ENCODE measurements around the gene ASTN2. TPM values are rescaled to one million over a fixed set of nuclear protein-coding genes. Genes with fewer than 3 reads are reported as not detected.

Gene ASTN2
- total RNA-seq, 3 donors from 2014 or later: 1.7 to 1.8 (median 1.7) TPM

DNA sequence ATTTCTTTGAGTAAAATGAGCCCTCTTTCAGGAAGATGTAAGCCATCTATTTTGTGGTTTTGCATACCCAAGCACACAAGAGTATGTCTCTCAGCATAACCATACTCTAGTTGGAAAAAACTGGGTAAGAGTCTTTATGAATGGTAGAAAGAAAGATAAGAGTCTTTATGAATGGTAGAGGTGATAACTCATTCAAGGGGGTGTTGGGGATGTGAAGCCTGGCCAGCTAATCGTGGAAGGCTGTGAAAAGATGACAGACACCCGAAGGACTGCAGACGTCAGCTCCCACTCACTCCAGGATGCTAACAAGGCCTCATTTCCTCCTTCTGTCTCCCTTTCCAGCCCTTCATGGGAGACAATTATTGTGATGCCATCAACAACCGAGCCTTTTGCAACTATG is 1032.8 kb downstream of the ASTN2 start:
- Mint-ChIP-seq H3K36me3 (ENCODE audit: insufficient read depth) (peaks cover 3% of the 10 kb centered on the region), H3K9me3 (no peaks in the 10 kb centered on the region), H3K4me3 (no peak overlapping the region), H3K4me1 (ENCODE audit: low read depth) (no peaks in the 10 kb centered on the region), H3K27me3 (ENCODE audit: low read depth) (no peaks in the 10 kb centered on the region)
- no peak for ATAC-seq
- no peak for DNase-seq

DNA sequence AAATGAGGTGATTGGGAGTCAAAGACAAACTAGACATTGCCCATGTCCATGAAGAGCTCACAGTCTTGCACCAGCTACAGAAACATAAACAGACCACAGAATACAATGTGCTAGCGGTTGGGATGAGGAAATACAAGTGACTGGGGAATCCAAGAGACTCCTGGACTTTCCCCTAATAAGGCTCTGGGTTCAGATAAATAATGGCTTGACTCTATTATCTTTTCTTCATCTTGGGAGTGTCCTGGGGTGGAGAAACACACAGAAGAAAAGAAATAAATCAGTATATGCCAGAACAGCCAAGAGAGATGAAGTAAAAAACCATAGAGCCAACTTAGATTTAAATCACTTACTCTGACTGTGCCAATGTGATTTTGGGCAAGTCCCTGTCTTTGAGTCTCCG is 1033.5 kb downstream of the ASTN2 start:
- Mint-ChIP-seq H3K4me3 (no peak overlapping the region), H3K9me3 (no peaks in the 10 kb centered on the region), H3K36me3 (ENCODE audit: insufficient read depth) (peaks cover 3% of the 10 kb centered on the region), H3K27me3 (ENCODE audit: low read depth) (no peaks in the 10 kb centered on the region), H3K4me1 (ENCODE audit: low read depth) (no peaks in the 10 kb centered on the region)
- DNase-seq: no peak
- ATAC-seq: no peak

DNA sequence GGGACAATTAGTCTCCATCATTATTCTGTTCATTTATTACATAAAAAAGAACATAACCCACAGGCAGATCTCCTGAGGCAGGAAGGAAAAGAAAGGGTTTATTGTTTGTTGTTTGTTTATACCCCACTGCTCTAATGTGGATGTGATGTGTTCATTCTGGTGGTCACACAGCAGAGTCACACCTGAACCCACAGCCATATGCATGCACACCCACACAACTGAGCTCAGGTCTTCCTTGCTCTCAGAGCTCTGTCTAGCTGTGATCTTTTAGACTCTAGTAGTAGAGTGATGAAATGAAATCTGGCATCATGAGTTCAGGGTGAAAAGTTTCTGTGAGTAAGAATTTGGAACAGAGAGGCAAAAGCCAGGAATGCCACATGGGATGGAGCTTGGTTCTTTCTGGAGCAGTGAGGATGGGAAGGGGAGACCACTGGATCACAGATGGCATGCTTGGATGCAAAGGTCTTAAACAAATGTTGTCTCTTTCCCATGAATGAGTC is 1034.3 kb downstream of the ASTN2 start:
- peaks cover under 1% of the 10 kb centered on the region for H3K36me3 Mint-ChIP-seq (ENCODE audit: insufficient read depth)
- H3K9me3 Mint-ChIP-seq: no peaks in the 10 kb centered on the region
- H3K4me1 Mint-ChIP-seq (ENCODE audit: low read depth): no peaks in the 10 kb centered on the region

DNA sequence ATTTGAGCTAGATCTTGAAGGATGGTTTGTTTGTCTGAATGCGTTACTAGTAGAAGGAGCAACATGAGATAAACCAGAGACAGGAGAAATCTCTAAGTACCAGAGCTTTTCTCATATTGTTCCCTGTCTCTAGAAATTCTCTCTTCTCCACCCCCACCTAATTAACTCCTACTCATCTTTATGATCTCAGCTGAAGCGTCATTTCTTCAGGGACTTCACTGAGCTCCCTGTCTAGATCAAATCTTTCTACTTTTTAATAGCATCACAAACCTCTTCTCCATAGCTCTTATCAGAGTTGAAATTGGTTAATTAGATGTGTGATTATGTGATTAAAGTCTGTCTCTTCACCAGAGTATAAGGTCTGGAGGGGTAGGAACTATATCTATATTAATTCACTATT is 1035.0 kb downstream of the ASTN2 start:
- Mint-ChIP-seq H3K4me3 (no peak overlapping the region), H3K4me1 (ENCODE audit: low read depth) (no peaks in the 10 kb centered on the region), H3K36me3 (ENCODE audit: insufficient read depth) (no peaks in the 10 kb centered on the region), H3K9me3 (no peaks in the 10 kb centered on the region), H3K27me3 (ENCODE audit: low read depth) (no peaks in the 10 kb centered on the region)
- no peak for DNase-seq
- ATAC-seq: no peak

More for the DNA sequence above, 1034.3 kb downstream of the ASTN2 start:
- Mint-ChIP-seq H3K4me3 (no peak overlapping the region), H3K27me3 (ENCODE audit: low read depth) (no peaks in the 10 kb centered on the region)
- ATAC-seq: no peak
- no peak for DNase-seq

DNA sequence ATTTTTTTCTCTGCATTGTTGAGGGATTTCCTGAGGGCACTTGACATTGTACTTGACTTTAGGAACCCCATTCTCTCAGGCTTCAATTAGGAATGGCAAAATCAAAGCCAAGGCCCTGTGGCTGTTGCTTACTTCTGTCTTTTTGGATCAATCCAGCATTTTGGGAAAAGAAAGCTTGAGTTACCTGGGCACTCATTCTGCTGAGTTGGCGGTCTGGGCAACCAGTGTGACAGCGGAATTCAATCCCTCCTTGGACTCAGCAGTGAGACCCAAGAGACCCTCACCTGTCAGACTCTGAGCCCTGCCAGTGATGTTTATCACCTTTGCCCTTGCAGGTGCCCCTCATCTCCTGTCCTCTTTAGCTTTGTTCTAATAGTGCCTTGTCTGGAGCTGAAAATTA is 1036.0 kb downstream of the ASTN2 start:
- DNase-seq: no peak
- Mint-ChIP-seq H3K4me3 (no peak overlapping the region), H3K9me3 (no peaks in the 10 kb centered on the region), H3K36me3 (ENCODE audit: insufficient read depth) (no peaks in the 10 kb centered on the region), H3K4me1 (ENCODE audit: low read depth) (no peaks in the 10 kb centered on the region), H3K27me3 (ENCODE audit: low read depth) (no peaks in the 10 kb centered on the region)
- no peak for ATAC-seq

DNA sequence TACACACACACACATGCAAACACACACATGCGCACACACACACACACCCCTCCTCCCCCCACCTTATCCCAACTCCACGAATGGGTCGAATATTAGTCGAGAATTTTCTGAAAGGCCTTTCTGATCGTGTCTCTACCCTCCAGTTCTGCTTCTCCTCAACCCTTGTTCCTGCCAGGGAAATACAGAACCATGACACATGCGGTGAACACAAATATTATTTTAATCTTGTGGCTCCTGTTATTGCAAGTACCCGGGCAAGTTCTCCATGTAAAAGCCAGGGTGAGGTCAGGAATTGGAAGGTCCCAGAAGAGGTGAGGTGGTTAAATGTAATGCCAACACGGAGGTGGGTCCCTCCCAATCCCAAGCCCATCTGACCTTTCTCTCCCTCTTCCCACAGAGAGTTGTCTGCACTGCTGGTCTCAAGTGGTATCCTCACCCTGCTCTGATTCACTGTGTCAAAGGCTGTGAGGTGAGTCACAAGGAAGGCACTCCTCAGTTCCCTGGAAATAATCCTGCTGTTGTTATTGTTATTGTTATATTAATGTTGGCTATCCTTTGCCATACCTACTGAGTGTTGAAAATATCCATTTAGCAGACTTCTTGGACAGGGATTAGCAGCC is 1037.6 kb downstream of the ASTN2 start:
- Mint-ChIP-seq H3K36me3 (ENCODE audit: insufficient read depth) (no peaks in the 10 kb centered on the region), H3K9me3 (no peaks in the 10 kb centered on the region), H3K4me1 (ENCODE audit: low read depth) (no peaks in the 10 kb centered on the region), H3K27me3 (ENCODE audit: low read depth) (no peaks in the 10 kb centered on the region), H3K4me3 (no peak overlapping the region)
- DNase-seq: no peak
- ATAC-seq: no peak
